Measurements from ENCODE around the gene KLRF1.

DNA sequence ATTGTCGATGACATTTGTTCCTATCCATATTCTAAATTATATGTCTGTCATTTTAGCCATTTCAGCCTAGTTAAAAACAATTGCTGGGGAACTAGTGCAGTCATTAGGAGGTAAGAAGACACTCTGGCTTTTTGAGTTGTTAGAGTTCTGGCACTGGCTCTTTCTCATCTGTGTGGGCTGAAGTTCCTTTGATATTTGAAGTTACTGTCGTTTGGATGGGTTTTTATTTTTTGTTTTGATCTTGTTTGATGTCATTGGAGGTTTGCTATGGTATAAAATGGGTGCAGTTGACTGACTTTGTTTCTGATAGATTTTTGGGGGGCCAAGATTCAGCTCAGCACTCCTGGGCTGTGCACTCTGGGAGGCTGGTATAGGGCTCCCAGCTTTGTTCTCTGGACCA lies 45.9 kb upstream of the KLRF1 start:
- no peak for TF ChIP-seq CTCF (conservative IDR thresholded peaks at IDR 0.05; ENCODE audit: low read depth in 2 of 2)
- no peak for TF ChIP-seq CREB1 (CRISPR knock-in tag; IDR thresholded peaks at IDR 0.05; ENCODE audit: low read depth)
- no peak for TF ChIP-seq EZH2phosphoT487 (IDR thresholded peaks at IDR 0.05; ENCODE audit: unreplicated experiment)
- TF ChIP-seq POLR2AphosphoS5 (IDR thresholded peaks at IDR 0.05; ENCODE audit: low read depth): no peak
- TF ChIP-seq EZH2 (IDR thresholded peaks at IDR 0.05; ENCODE audit: low read depth, unreplicated experiment): no peak

Data from GM23338 (cell line).